Hepatic stellate cell (primary cell): ENCODE measurements around the gene IKZF3.
"Not testable (repeated sequence)": the region's sequence is repeated elsewhere in the genome, so short reads cannot be mapped to it uniquely, and the experiment has no call there.

Experiments used
- DNase-seq: peaks from one replicate; pipeline ENCODE4 v3.0.0; 2011; ENCODE audit warnings: low spot score

Gene IKZF3

GRCh38 chr17:39855911-39856649, 8.0 kb downstream of the IKZF3 start:
- not testable (repeated sequence) for DNase-seq

- no peak for DNase-seq
Measured at GRCh38 chr17:39854909-39855308, 9.2 kb downstream of the IKZF3 start.

GRCh38 chr17:39852239-39852638, 11.9 kb downstream of the IKZF3 start:
- no peak for DNase-seq

- not testable (repeated sequence) for DNase-seq
Measured at GRCh38 chr17:39850186-39850585, 13.9 kb downstream of the IKZF3 start.

- DNase-seq, result no peak
Measured at GRCh38 chr17:39848600-39848999, 15.5 kb downstream of the IKZF3 start.

- no peak for DNase-seq
Measured at GRCh38 chr17:39846205-39846604, 17.9 kb downstream of the IKZF3 start.

GRCh38 chr17:39845052-39845846, 18.9 kb downstream of the IKZF3 start:
- no peak for DNase-seq

GRCh38 chr17:39841134-39841683, 22.9 kb downstream of the IKZF3 start:
- DNase-seq, result no peak

- DNase-seq, result no peak
Measured at GRCh38 chr17:39838784-39839183, 25.3 kb downstream of the IKZF3 start.

GRCh38 chr17:39838057-39838456, 26.1 kb downstream of the IKZF3 start:
- DNase-seq, result no peak

- no peak for DNase-seq
Measured at GRCh38 chr17:39836117-39836516, 28.0 kb downstream of the IKZF3 start.

GRCh38 chr17:39835038-39835786, 28.9 kb downstream of the IKZF3 start:
- no peak for DNase-seq

- no peak for DNase-seq
Measured at GRCh38 chr17:39834017-39834416, 30.1 kb downstream of the IKZF3 start.

- DNase-seq, result no peak
Measured at GRCh38 chr17:39831588-39831987, 32.5 kb downstream of the IKZF3 start.

GRCh38 chr17:39828443-39828842, 35.7 kb downstream of the IKZF3 start:
- DNase-seq, result no peak

GRCh38 chr17:39826334-39826733, 37.8 kb downstream of the IKZF3 start:
- DNase-seq, result no peak

- DNase-seq, result no peak
Measured at GRCh38 chr17:39823407-39824054, 40.6 kb downstream of the IKZF3 start.

GRCh38 chr17:39822051-39822451, 42.1 kb downstream of the IKZF3 start:
- DNase-seq, result no peak

GRCh38 chr17:39820987-39821386, 43.1 kb downstream of the IKZF3 start:
- DNase-seq, result no peak

GRCh38 chr17:39820541-39820940, 43.6 kb downstream of the IKZF3 start:
- DNase-seq, result no peak

GRCh38 chr17:39818358-39819000, 45.6 kb downstream of the IKZF3 start:
- no peak for DNase-seq
